Measurements from ENCODE around the gene KLK15.

Gene KLK15

DNA sequence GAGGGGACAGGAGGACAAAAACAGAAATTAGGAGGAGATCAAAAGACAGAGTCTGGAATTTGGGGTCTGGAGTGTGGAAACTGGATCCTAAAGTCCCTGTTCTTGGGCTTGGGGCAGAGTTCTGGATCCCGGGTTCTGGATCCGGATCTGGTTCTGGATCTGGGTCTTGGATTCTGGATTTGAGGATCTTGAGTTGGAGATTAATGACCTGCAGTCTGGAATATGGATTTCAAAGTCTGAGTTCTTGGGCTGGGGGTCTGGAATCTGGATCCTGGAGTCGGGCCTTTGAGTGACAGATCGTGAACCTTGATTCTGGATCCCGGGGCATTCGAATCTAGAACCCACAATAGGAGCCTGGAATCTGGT is 411 bp upstream of the KLK15 start:
- H3K4me3 Mint-ChIP-seq, result no peak overlapping the region
- peaks cover 9% of the 10 kb centered on the region for H3K4me1 Mint-ChIP-seq
- peaks cover 40% of the 10 kb centered on the region for H3K27me3 Mint-ChIP-seq
- no peaks in the 10 kb centered on the region for H3K36me3 Mint-ChIP-seq
- H3K9me3 Mint-ChIP-seq, result no peaks in the 10 kb centered on the region
- H3K27ac Mint-ChIP-seq, result no peak overlapping the region

DNA sequence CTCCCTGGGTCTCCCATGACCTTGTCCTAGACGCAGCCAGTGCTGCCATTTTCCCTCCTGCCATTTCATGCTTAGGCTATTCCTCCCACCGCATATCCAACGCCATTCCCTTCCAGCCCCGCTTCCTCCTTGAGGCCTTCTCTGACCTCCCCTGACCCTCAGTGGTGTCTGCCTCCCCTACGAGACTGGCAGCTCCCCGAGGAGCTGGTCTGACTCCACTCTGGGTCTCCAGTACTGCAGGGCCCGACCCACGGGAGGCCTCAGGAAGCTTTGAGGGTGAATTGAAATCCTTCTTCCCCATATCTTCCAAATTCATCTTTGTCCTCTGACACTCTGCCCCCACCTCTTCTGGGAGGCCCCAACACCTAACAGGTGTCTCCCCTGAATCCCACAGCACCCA is 708 bp downstream of the KLK15 start:
- H3K4me1 Mint-ChIP-seq, result peaks cover 9% of the 10 kb centered on the region
- H3K27me3 Mint-ChIP-seq, result peaks cover 40% of the 10 kb centered on the region
- H3K9me3 Mint-ChIP-seq, result no peaks in the 10 kb centered on the region
- no peak overlapping the region for H3K27ac Mint-ChIP-seq
- no peak overlapping the region for H3K4me3 Mint-ChIP-seq
- no peaks in the 10 kb centered on the region for H3K36me3 Mint-ChIP-seq

DNA sequence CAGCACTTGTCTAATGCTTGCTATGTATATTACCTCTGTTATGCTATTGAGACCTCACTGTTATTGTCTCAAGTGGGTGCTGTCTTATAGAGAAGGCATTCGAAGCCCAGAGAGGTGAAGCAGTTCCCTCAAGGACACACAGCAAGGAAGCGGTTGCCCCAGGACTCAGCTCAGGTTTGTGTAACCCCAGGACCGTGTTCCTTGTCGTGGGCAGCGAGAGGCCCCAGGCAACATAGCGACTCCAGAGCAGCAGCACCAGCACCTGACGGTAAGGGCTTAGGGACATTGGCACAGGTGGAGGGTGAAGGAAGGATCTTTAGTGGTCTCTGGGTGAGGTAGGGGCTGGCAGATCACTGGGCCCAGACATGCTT is 2.4 kb downstream of the KLK15 start:
- Mint-ChIP-seq H3K36me3 (no peaks in the 10 kb centered on the region), H3K9me3 (no peaks in the 10 kb centered on the region), H3K4me3 (no peak overlapping the region), H3K27me3 (peaks cover 31% of the 10 kb centered on the region), H3K27ac (no peak overlapping the region), H3K4me1 (peaks cover 5% of the 10 kb centered on the region)

DNA sequence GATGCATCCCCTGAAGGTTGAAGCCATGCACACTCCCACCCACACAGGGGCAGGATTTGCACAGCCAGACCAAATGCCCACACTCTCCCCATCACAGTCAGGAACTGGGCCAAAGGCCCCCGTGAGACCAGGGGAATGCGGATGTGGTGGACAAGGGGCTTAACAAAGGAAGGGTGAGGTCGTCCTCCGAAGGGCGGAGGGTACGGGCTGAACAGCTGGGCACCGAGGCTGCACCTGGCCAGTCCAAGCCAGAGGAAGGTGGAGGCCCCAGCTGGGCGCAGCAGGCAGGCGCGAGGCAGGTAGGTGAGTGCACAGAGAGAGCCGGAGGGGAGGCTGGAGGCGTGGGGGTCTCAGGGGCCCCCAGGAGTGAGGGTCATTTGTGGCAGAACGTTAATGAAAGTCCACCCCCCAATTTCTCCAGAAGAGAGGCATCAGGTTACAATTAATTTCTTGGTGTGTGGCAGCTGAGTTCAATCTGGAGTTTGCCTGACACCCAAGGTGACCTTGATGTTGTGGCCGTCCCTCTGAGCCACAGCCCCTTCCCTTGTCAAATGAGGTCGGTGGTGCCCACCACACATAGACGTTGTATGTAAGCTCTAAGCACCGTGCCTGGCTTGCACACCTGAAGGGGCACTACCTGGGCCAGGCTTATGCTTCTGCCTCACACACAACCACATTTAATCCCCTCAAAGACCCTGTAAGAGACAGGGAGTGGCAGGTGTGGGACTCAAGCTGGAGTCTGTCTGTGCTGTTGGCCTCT is 2.9 kb downstream of the KLK15 start:
- Mint-ChIP-seq H3K36me3 (no peaks in the 10 kb centered on the region), H3K27ac (no peak overlapping the region), H3K4me3 (no peak overlapping the region), H3K4me1 (peaks cover 4% of the 10 kb centered on the region), H3K27me3 (peaks cover 31% of the 10 kb centered on the region), H3K9me3 (no peaks in the 10 kb centered on the region)

DNA sequence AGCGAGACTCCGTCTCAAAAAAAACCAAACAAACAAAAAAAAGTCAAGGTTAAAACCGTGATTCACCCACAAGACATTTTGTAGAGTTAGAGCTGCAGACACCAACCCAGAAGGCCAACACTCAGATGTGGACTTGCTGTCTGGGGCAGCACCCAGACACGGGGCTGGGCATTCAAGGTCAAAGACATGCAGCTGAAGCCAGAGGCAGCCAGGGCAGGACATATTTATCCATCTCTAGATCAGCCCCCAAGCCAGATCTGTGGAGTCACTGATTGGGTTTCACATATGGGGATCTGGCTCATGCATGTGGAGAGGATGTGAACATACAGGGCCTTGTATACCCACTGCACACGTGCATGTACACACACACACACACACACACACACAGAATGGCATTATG is 3.6 kb downstream of the KLK15 start:
- H3K9me3 Mint-ChIP-seq, result no peaks in the 10 kb centered on the region
- peaks cover 28% of the 10 kb centered on the region for H3K27me3 Mint-ChIP-seq
- no peak overlapping the region for H3K27ac Mint-ChIP-seq
- H3K36me3 Mint-ChIP-seq, result no peaks in the 10 kb centered on the region
- no peaks in the 10 kb centered on the region for H3K4me1 Mint-ChIP-seq
- no peak overlapping the region for H3K4me3 Mint-ChIP-seq

DNA sequence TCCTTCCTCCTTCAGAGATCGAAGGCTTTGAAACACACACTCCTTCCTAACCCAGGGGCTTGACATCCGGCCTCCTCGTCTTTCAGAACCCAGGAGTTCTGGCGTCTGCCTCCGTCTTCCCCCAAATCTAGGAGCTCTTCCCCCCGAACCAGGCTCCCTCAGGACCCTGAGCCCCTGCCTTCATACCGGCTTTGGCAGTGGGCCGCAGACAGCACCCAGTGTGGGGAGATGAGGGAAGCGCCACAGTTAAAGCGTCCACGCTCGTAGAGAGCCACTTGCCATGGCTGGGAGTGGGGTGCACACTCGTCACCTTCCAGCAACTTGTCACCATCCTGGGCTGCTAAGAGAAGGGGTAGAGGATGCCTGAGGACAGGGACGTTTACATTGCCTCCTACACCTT is 5.9 kb downstream of the KLK15 start:
- Mint-ChIP-seq H3K27me3 (peaks cover 26% of the 10 kb centered on the region), H3K4me1 (no peaks in the 10 kb centered on the region), H3K27ac (no peak overlapping the region), H3K4me3 (no peak overlapping the region), H3K36me3 (no peaks in the 10 kb centered on the region), H3K9me3 (no peaks in the 10 kb centered on the region)

DNA sequence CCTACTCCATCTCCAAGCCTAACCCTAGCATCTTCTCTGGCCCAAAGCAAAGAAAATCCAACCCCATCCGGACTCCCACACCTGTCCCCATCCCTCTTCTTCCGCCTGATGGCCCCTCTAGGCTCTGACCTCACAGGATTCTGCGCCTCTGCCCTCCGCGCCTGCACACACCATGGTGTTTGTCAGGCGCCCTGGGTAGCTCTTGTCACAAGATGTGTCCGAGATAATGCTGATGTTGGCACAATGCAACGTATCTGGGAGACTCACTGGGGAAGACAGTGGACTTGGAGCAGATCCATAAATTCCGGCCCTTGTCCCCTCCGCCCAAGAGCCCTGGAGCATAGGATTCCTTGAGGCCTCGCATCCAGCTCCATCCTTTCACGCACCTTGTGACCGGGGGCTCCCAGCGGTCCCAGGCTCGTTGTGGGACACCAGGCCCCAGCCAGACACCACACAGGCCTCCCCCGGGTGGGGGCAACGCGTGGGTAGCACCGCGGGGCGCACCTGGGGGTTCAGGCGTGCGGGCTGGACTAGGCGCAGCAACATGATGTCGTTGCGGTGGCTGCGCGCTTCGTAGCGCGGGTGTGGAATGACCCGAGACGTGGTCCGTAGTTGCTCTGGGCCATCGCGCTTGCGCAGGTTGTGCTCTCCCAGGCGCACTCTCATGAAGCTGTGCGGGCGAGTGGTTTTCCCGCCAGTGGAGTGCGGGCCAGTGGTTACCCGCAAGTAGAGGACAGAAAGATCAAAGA is 6.7 kb downstream of the KLK15 start:
- H3K36me3 Mint-ChIP-seq, result no peaks in the 10 kb centered on the region
- no peak overlapping the region for H3K4me3 Mint-ChIP-seq
- H3K4me1 Mint-ChIP-seq, result no peaks in the 10 kb centered on the region
- no peak overlapping the region for H3K27ac Mint-ChIP-seq
- no peaks in the 10 kb centered on the region for H3K9me3 Mint-ChIP-seq
- H3K27me3 Mint-ChIP-seq, result peaks cover 34% of the 10 kb centered on the region

DNA sequence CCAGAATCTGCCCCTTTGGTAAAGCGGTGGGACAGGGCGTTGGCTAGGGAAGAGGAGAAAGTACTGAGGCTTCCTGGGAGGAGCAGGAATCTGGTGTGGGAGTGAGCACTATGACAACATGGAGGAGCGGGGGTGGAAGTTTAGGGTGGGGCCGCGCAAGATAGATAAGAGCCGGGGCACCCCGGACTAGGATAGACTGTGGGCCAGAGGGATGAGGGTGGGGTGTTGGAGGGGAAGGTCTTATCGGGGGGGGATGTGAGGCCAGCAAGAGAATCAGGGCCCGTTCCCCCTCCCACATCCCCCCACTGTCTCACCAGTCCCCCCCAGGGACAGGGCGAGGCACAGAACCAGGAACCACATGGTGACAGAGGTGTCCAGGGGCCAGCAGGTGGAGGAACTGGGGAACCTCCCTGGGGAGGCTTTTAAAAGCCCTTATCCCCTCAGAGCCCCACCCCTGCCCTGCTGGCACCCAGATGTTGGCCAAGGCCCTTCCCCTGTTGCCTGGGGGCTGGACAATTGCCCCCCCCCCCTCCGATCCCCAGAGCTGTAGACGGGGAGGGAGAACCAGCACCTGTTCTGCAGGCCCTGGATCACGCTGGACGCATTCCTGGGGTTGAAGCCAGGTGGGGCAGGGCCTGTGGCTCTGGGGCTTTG is 9.9 kb downstream of the KLK15 start, which contains the start of gene KLK1:
Gene KLK1 (minus strand): TSS at position 399 of the 654 bp plus-strand sequence. CDS start 39 bp downstream, at position 360.
- Mint-ChIP-seq H3K27me3 (peaks cover 53% of the 10 kb centered on the region), H3K4me1 (peaks cover 25% of the 10 kb centered on the region), H3K9me3 (no peaks in the 10 kb centered on the region), H3K4me3 (no peak within 1 kb of the TSS), H3K27ac (peak within 1 kb of the TSS; percentile 31), H3K36me3 (no peaks in the 10 kb centered on the region)

DNA sequence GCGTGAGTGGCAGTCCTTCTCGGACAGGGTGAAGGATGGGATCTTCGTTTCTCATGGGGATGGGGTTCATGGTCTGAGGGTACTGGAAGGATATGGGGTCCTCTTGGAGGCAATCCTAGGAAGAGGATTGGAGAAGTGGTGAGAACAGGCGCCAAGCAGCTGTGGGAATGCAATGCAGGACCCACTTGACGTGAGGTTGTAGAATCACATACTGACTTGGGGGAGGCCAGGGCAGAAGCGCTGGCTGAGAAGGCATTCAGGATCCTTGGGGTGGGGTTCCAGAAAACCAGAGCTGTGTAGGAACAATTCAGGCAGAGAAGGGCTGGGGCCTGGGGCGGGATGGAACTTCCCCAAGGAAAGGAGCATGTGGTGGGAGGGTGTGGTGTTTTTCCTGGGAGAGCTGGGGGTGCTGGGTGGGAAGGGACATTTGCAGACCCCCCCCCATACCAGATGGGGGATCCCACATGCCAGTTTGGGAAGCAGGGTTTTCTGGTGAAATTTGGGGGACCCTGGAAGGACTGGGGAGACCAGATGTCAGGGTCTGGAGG is 10.6 kb downstream of the KLK15 start:
- no peak overlapping the region for H3K4me3 Mint-ChIP-seq
- peaks cover 50% of the 10 kb centered on the region for H3K27me3 Mint-ChIP-seq
- peak overlapping the region; percentile 31 for H3K27ac Mint-ChIP-seq
- peaks cover 27% of the 10 kb centered on the region for H3K4me1 Mint-ChIP-seq
- H3K36me3 Mint-ChIP-seq, result no peaks in the 10 kb centered on the region
- no peaks in the 10 kb centered on the region for H3K9me3 Mint-ChIP-seq

DNA sequence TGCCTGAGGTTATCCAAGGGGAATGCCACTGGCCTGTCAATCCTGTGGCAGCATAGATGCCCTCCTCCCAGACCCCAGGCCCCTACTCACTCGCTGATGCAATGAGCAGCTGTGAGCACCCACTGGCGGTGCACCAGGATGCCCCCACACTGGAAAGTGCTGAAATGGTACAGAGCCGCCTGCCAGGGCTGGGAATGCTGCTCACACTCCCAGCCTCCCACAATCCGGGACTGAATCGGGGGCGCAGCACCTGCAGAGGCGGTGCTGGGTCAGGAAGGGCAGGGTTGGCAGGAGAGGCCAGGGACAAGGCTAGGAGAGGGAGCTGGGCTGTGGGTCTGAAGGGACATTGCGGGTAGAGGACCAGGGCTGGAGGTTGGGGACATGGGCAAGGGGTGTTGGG is 11.8 kb downstream of the KLK15 start:
- Mint-ChIP-seq H3K27ac (no peak overlapping the region), H3K27me3 (peaks cover 53% of the 10 kb centered on the region), H3K4me1 (peaks cover 37% of the 10 kb centered on the region), H3K9me3 (no peaks in the 10 kb centered on the region), H3K36me3 (no peaks in the 10 kb centered on the region), H3K4me3 (no peak overlapping the region)

DNA sequence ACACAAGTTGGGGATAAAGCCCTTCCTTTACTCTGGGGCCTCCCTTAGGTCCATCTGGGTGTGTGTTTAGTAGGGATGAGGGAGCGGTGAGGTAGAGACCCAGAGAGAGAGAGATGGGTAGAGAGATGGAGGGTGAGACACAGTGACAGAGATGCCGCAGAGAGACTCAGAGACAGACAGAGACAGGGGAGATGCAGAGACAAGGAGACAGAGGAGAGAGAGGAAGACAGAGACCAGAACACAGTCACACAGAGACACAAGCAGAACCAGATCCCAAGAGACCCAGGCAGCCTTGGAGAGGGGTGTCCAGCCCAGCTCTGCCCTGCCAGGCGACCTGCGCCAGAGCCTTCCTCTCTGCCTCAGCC is 12.1 kb downstream of the KLK15 start:
- H3K27ac Mint-ChIP-seq, result no peak overlapping the region
- H3K4me1 Mint-ChIP-seq, result peaks cover 39% of the 10 kb centered on the region
- H3K4me3 Mint-ChIP-seq, result no peak overlapping the region
- peaks cover 52% of the 10 kb centered on the region for H3K27me3 Mint-ChIP-seq
- H3K36me3 Mint-ChIP-seq, result no peaks in the 10 kb centered on the region
- no peaks in the 10 kb centered on the region for H3K9me3 Mint-ChIP-seq

DNA sequence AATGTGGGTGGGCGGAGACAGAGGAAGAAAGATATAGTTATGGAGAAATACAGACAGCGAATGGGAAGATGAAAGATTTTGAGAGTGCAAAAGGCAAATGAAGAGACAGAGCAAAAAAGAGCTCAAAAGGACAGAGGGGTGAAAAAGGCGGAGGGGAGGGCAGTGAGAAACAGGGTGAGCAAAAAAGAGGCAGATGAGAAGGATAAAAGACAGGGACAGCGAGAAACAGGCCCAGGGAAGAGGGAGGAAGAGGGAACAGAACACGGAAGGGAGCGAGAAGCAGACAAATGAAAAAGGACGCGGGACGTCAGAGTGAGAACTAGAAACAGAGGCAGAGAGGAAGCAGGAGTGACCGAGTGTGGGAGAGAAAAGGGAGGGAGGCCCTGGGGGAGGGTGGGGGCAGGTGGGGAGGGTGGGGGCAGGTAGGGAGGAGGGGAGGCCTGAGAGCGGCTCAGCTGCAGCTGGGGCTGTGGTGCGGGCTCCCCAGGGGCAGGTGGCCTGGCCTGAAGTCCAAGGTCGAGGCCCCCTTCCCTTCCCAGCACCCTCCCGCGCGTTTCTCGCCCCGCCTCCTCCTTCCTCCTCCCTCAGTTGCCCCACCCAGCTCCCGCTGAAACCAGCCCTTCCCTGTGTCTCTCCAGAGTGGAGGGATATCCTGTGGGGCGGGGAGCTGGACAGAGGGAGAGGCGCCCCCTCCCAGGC is 12.7 kb downstream of the KLK15 start:
- no peak overlapping the region for H3K27ac Mint-ChIP-seq
- H3K9me3 Mint-ChIP-seq, result no peaks in the 10 kb centered on the region
- peak overlapping the region; percentile 52 for H3K4me3 Mint-ChIP-seq
- H3K36me3 Mint-ChIP-seq, result no peaks in the 10 kb centered on the region
- H3K4me1 Mint-ChIP-seq, result peaks cover 43% of the 10 kb centered on the region
- H3K27me3 Mint-ChIP-seq, result peaks cover 52% of the 10 kb centered on the region

DNA sequence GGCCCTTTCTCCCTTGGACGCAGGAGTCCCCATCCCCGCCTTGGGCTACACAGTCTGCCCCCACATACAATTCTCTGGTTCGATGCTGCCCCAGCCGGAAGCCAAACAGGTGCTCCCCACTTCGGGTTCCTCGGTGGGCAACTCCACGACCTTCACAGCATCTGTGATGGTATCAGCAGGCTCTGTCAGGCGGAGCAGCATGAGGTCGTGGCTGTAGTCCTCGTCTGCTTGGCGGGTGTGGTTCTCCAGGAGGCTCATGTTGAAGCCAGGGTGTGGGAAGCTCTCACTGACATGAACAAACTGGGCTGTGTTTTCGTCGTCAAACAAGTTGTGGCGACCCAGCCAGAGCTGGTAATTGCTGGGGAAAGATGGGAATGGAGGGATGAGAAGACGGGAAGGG is 13.3 kb downstream of the KLK15 start:
- Mint-ChIP-seq H3K4me3 (peak overlapping the region; percentile 52), H3K4me1 (peaks cover 43% of the 10 kb centered on the region), H3K9me3 (no peaks in the 10 kb centered on the region), H3K36me3 (no peaks in the 10 kb centered on the region), H3K27me3 (peaks cover 52% of the 10 kb centered on the region), H3K27ac (no peak overlapping the region)

DNA sequence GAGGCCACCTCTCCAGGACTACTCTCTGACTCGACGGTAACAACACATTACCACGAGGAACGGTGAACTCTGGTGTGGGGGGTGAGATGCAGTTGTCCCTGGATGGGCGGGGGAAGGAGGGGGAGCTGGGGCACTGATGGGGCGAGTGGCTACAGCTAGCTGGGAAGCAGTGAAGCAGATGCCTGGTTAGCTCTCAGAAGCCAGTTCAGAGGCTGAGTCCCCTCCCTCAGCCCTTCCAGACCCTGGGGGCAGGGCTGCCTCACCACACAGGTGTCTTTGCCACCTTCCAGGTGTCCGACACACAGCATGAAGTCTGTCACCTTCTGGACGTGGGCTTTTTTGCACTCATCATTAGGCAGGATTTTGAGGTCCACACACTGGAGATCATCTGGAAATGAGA is 13.7 kb downstream of the KLK15 start:
- H3K4me1 Mint-ChIP-seq, result peaks cover 43% of the 10 kb centered on the region
- H3K4me3 Mint-ChIP-seq, result no peak overlapping the region
- H3K9me3 Mint-ChIP-seq, result no peaks in the 10 kb centered on the region
- no peak overlapping the region for H3K27ac Mint-ChIP-seq
- H3K27me3 Mint-ChIP-seq, result peaks cover 52% of the 10 kb centered on the region
- no peaks in the 10 kb centered on the region for H3K36me3 Mint-ChIP-seq

DNA sequence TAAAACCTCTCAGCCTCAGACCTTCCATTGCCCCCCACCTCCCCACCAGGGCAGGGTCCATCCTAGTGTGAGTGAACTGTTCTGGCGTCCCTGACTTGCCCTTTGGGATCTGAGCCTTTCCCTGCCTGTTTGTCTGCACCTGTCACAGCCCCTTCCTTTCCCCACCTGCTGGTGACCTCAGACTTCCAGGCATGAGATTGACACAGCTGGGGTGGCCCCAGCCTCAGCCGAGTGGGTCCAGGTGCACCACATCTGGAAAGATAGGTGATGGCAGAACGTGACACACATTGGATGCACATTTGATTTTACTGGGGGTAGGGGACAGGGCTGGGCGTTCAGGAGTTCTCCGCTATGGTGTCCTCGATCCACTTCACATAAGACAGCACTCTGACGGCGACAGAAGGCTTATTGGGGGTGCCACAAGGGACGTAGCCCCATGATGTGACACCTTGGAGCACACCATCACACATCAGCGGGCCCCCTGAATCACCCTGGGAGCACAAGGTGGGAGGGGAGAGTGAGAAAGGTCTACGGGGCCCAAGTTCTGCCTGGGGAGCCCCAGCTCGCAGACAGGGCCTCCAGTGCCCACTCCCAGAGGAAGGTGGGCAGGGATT is 14.4 kb downstream of the KLK15 start:
- no peak overlapping the region for H3K27ac Mint-ChIP-seq
- peak overlapping the region; percentile 23 for H3K4me3 Mint-ChIP-seq
- peaks cover 50% of the 10 kb centered on the region for H3K27me3 Mint-ChIP-seq

More for the DNA sequence above, 14.4 kb downstream of the KLK15 start:
- H3K36me3 Mint-ChIP-seq, result no peaks in the 10 kb centered on the region
- no peaks in the 10 kb centered on the region for H3K9me3 Mint-ChIP-seq
- peaks cover 43% of the 10 kb centered on the region for H3K4me1 Mint-ChIP-seq

Measured in activated naive CD4-positive, alpha-beta T cell treated with anti-CD3 and anti-CD28 coated beads, Interleukin-2, amount 50 U/mL, for 24 hours (primary cell).